GM21723 (cell line): ENCODE measurements around the gene PSMC5.
"Not testable (repeated sequence)": the region's sequence is repeated elsewhere in the genome, so short reads cannot be mapped to it uniquely, and the experiment has no call there.

Experiments used
- ATAC-seq: cut with Tn5 transposase; IDR thresholded peaks from one replicate; pipeline ENCODE4 v1.9.1; 2021; ENCODE audit warnings: mild to moderate bottlenecking, moderate library complexity; ENCODE audit not compliant: unreplicated experiment

PSMC5 gene

DNA sequence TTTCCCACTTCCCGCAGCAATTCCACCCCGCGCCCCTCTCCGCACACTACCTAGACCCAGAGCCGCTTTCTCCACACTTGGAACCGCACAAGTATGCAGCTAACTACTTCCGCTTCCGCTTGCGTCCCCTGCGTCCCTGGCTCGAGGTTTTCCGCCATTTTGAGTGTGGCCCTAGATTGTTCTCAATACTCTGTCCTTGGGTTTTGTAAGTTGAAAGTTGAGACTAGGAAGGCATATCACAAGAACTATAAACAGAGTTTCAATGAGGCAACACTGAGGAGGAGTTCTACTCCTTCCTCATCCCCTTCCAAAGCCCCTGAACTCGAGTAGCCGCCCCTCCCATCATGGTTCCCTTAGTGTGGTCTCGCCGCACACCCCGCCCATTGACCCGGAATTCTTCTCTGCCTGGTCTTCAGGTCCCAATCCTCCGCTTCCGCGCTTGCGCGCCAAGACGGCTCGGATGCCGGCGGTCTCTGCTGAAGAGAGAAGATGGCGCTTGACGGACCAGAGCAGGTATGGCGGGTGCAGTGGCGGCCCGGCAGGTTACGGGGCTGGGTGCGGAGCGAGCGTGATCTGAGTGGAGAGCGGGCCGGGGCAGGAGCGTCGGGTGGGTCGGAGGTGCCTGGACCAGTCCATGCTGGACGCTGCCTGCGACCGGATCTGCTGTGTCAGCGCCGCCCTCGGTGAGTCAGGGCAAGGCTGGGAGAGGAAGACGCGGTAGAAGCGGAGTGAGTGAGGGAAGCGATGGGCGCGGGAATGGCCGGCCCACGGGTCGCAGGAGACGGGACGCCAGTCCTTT lies at the start of gene PSMC5, which contains the start of gene FTSJ3:
Gene PSMC5, plus strand, starts transcription at position 430 of the 799 bp plus-strand sequence. Its CDS starts 60 bp downstream, at position 490.
Gene FTSJ3, minus strand, starts transcription at position 662 of the 799 bp plus-strand sequence. CDS start 761 bp downstream, outside the sequence.
- ATAC-seq, result peak; percentile 91

DNA sequence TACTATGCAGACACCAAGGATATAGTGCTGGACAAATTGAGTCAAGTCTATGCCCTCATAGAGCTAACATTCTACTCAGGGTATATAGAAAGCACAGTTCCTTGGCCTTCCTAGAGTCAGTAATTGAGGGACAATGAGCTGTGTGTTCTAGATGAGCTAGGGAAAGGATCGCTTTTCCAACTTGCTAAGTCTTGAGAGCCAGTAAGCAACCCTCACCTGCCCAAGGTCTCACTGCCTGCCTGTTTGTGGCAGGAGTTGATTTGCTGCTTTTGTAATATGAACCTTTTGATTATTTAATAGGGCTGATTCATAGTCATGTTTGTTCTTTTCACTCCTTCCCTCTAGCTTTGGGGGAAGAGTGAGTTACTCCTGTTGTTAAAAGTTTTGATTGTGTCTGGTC lies 46.7 kb upstream of the PSMC5 start:
- ATAC-seq, result no peak

DNA sequence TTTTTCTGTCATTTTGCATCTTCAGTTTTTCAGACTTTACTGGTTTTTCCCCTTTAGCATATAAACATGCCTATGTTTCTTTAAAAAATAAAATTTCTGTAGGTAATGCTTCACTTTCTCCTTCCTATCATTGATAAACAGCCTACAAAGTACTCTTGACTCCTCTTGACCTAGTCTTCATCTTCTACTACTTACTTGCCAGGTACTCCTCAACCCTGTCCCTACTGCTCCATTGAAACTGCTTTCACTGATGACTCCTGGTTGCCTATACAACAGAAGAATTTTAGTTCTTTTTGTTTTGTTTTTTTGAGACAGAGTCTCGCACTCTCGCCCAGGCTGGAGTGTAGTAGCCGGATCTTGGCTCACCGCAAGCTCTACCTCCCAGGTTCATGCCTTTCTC lies 46.3 kb upstream of the PSMC5 start:
- ATAC-seq, result no peak

DNA sequence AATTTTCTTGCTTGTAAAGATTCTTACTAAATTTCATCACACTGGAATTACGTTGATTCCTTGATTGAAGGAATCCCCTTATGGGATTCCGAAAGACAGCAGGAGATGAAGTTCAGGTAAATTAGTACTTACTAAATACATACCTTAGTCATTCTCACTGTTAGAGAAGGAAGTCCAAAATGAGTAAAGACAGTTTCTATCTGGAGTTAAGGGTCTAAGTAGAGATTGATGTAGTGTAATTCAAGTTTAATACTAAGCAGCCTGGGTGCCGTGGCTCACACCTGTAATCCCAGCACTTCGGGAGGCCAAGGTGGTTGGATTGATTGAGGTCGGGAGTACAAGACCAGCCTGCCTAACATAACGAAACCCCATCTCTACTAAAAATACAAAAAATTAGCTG lies 43.7 kb upstream of the PSMC5 start:
- ATAC-seq, result no peak

DNA sequence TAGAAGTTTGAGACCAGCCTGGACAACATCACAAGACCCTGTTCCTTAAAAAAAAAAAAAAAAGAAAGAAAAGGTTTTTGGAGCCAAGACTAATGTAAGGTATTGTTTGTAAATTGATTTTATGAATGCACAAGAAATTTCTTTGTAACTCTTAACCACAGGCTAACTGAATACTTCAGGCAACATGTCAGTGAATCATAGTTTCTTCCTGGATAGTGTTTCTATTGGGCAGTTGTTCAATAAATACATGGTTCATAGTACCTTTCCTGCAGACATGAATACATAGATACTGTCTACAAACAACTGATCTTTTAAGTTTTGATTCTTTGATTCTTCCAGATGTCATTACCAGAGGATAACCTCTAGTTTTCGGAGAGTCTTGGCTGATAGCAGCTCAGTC lies 41.7 kb upstream of the PSMC5 start:
- ATAC-seq, result no peak

DNA sequence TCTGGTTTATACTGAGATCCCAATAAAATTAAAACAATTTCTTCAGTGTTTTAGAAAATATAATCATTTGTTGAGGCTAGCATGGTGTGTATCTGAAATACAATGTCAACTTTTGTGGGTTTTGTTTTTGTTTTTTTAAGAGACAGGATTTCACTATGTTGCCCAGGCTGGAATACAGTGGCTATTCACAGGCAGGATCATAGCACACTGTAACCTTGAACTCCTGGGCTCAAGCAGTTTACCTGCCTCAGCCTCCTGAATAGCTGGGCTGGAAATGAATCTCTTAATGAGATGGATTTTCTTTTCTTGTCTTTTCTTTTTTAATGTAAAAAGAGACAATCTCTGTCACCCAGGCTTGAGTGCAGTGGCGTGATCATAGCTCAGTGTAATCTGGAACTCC lies 41.1 kb upstream of the PSMC5 start:
- ATAC-seq, result no peak

DNA sequence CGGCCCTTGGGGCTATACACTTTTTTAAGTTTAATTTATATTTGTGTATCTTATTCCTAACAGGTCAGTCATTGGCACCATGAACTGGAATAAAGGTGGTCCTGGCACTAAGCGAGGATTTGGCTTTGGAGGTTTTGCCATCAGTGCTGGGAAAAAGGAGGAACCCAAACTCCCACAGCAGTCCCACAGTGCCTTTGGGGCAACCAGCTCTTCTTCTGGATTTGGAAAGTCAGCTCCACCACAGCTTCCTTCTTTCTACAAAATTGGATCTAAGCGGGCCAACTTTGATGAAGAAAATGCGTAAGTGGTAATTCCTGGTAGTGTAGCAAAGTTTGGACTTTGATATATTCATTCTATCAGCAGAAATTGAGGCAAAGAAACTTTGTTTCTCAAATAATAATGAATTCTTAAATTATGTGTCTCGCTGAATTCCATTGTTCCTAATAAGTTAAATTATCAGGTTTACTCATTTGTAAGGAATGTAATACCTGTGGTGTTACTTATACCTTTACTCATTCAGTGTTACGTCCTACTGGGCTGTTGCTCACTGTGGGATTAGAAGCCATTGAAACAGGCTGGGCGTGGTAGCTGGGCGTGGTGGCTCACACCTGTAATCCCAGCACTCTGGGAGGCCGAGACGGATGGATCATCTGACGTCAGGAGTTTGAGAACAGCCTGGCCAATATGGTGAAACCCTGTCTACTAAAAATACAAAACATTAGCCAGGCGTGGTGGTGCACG lies 40.1 kb upstream of the PSMC5 start:
- no peak for ATAC-seq

DNA sequence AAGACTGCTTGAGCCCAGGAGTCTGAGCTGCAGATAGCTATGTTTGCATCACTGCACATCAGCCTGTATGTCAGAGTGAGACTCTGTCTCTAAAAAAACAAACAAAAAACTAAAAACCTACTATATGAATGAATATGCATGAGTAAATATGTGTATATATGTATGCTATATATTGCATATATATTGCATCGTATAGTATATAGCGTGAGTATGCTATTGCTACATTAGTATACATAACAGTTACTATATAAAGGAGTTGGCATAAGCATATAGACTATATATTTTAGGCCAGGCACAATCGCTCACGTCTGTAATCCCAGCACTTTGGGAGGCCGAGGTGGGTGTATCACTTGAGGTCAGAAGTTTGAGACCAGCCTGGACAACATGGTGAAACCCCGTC lies 37.2 kb upstream of the PSMC5 start:
- ATAC-seq, result no peak

DNA sequence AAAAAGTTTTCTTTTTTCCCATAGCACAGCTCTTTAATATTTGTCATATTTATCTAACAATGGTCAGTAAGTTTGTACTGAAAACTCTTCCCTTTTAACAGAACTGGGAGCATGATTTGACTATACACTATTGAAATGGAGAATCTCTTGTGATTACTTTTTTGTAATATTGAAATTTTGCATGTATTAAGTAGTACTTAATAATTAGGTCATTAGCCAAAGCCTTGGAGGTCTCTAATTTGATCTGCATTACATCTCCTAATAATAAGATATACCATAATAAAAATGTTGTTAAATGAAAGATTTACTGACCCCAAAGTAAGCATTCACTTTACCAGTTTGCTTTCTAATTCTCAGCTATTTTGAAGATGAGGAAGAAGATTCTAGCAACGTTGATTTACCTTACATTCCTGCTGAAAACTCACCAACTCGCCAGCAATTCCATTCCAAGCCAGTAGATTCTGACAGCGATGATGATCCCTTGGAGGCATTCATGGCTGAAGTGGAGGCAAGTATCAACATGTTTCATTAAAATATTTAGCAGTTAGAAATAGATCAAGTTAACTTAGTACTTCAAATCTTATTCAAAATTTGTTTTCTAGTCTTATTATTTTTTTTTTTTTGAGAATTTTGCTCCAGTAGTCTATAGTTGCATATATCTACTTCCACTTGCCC lies 35.0 kb upstream of the PSMC5 start:
- ATAC-seq, result no peak

DNA sequence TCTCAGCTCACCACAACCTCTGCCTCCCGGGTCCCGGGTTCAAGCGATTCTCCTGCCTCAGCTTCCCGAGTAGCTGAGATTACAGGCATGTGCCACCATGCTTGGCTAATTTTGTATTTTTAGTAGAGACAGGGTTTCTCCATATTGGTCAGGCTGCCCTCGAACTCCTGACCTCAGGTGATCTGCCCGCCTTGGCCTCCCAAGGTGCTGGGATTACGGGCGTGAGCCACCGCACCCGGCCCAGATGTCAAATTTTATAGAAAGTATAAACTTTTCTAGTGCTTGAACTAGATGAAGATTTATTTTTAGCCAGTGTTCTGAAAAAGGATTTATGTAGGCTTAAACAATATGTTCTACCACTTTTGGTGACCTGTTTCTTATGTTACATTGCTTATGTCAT lies 30.9 kb upstream of the PSMC5 start:
- not testable (repeated sequence) for ATAC-seq

DNA sequence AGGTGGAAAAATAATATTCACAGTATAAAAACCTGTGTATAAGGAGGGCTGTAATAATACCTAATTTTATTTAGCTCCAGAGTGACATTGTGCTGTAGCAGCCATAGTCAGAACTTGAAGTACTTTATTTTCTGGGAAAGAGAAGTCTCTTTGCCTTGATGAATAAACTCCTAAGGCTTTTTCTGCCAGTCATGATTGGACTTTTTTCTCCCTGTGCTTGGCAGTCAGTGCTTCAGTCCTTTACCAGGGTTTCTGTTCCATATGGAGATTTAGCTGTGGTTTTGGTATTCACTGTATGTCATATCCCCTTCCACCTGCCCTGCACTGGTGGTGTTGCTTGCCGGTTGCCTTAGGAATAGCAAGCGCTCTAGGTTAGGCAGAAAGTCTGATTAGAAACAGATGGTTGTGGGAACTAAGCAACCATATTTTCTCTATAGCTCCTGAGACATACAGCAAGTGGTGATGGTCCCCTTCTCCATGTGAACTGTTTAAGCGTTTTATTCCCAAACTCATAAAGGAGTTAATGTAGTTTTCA lies 28.6 kb upstream of the PSMC5 start:
- no peak for ATAC-seq

DNA sequence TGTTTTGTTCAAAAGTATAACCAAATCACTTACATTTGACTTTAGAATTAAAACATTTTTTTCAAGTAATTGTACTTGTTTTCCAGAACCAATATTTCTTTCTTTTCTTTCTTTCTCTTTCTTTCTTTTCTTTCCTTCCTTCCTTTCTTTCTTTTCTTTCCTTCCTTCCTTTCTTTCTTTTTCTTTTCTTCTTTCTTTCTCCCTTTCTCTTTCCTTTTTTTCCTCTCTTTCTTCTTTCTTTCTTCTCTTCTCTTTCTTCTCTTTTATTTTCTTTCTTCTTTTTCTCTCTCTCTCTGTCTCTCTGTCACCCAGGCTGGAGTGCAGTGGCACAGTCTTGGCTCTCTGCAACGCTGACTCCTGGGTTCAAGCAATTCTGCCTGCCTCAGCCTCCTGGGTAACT lies 26.4 kb upstream of the PSMC5 start:
- ATAC-seq, result no peak

DNA sequence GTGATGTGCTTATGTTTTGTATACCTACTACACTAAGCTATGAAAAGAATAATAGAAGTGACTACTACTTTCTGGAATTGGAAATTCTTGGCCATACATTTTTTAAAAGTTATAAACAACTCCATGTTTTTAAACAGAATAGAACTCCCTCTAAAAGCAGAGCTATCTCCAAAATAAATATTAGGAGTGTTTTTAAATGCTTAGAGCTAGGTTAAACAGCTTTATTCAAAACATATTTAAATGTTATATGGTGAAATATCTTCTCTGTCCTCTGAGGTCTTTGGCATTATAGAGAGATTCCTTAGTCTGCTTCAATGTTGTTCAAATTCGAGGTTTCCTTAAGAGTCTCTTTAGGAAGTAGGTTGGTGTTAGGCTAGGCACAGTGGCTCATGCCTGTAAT lies 22.9 kb upstream of the PSMC5 start:
- no peak for ATAC-seq

DNA sequence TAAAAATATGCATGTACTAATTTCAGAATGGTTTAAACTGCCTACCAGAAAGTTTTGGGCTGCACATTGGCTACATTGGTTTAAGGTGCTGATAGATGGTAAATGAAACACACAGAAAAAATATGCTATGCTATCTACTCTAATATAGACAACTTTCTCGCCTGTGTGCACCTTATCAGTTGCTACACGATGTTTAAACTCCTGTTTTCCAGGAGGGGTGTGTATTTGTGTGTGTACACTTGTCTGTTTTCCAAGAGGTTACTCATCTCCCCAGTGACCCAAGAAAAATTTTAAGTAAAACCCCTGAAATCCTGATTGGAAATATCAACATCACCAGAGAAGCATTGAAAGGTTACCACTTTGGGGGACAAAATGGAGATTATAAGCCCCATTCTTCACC lies 21.6 kb upstream of the PSMC5 start:
- ATAC-seq, result no peak

DNA sequence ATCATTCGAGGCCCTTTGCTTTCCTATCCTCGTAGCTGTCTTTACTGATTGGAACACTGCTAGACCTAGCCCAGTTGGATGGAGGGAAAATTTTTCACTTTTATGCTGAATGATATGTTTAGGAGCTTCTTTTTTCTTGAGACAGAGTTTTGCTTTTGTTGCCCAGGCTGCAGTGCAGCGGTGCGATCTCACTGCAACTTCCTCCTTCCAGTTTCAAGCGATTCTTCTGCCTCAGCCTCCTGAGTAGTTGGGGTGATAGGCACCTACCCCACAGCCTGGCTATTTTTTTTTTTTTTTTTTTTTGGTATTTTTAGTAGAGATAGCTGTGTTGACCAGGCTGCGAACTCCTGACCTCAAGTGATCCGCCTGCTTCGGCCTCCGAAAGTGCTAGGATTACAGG lies 17.3 kb upstream of the PSMC5 start:
- ATAC-seq, result no peak

DNA sequence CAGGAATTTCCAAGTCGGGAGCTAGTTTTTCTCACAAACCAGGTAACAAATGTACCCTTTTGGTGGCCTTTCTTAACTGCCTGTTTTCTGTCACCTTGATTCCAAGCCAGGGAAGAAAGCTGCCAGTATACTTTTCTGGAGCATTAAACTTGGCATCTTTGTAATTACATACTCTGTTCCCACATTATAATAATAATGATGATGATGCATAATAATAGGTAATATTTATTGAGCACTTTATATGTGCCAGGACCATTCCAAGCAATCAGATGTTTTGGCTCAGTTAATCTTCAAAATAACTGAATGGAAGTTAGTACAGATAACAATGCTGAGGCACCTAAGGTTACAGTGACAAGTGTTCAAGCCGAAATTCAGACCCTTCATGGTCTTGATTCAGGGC lies 11.1 kb upstream of the PSMC5 start:
- ATAC-seq, result no peak

DNA sequence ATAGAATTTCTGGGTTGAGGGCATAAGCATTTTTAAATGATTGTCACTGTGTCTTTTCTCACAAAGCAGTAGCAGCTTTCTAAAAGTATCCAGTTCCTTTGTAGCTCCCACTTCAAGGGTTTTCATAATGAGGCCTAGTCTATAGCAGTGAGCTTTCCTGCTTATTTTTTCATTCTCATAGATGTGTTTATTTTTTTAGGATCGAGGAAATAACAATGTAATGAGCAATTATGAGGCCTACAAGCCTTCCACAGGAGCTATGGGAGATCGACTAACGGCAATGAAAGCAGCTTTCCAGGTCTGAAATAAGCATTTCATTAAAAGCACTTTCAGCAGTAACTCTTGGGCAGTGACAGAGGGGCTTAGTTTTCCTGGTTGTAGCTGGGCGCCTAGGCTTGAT lies 10.6 kb upstream of the PSMC5 start:
- no peak for ATAC-seq

DNA sequence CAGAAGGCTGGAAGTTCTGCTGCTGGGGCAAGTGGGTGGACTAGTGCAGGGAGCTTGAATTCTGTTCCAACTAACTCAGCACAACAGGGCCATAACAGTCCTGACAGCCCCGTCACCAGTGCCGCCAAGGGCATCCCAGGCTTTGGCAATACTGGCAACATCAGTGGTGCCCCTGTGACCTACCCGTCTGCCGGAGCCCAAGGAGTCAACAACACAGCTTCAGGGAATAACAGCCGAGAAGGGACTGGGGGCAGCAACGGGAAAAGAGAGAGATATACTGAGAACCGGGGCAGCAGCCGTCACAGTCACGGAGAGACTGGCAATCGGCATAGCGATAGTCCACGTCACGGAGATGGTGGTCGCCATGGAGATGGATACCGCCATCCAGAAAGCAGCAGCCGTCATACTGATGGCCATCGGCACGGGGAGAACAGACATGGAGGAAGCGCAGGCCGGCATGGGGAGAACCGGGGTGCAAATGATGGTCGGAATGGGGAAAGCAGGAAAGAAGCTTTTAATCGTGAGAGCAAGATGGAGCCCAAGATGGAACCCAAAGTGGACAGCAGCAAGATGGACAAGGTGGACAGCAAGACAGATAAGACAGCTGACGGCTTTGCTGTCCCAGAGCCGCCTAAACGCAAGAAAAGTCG lies 9.4 kb upstream of the PSMC5 start:
- no peak for ATAC-seq

DNA sequence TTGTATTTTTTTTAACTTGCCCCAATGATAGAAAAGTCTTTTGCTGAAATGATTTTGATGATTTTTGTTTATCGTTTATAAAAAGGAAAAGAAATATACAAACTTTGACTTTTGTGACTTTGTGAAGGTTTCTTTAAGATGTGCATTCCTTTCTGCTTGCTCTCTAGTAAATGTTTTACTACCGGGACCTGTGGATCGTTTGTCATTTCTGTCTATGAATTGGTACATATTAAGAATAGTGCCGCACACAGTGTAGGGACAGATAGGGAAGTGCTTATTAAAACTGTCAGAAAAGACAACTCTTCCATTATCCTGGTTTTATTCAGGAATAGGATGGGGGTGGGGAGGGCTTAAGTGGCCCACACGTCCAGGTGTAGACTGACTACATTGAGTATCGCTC lies 8.1 kb upstream of the PSMC5 start:
- ATAC-seq, result no peak

DNA sequence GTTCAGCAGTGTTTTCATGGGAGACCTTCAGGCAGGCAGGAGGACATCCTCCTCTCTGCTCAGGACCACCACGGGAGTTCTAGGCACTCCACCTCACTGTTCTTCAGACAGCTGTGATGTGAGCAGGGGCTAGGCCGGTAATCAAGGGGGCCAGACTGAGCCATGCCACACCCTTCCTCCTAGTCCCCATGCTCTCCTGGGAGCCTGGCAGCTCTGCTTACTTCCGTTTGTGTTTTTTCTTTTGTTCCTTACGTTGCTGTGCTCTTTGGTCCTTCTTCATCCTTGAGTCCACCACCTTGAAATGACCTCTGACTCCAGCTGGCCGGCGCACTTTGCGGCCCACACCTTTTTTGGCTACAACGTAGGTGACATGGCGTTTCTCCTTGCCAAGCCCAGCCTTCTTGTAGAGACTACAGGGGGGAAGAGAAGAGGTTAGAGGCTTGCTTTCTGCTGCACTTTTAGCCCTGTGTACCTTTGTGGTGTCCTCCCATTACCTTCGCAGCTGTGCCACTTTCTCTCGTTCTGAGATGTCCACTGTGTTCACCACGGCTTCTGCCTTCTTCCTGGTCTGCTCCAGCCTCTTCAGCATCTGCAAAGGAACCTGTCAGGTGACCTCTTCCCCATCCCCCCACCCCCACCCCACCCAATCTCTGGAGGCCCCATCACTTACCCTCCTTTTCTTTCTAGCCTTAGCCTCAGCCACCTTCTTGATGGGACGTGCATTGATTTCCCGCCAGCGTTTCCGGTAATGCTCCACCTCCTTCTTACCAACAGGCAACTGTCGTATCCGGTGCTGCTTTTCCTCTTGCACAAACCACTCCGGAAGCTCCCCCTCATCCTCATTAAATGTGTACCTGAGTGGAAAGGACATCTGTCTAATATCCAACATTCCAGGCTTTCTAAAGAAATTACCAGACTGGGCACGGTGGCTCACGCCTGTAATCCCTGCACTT lies 7.4 kb upstream of the PSMC5 start:
- no peak for ATAC-seq
